AG08395 (cell line): ENCODE results near the gene ZW10.

ENCODE experiments used
- DNase-seq: peaks from one replicate; pipeline ENCODE4 v3.0.0; 2012; ENCODE audit warnings: mixed read lengths, low spot score

The ZW10 gene

GRCh38 chr11:113697756-113698407, 75.6 kb downstream of the ZW10 start:
- DNase-seq, result no peak

- DNase-seq, result no peak
Observed at GRCh38 chr11:113697111-113697510, 76.4 kb downstream of the ZW10 start.

GRCh38 chr11:113695207-113695606, 78.3 kb downstream of the ZW10 start:
- no peak for DNase-seq

GRCh38 chr11:113694390-113694789, 79.1 kb downstream of the ZW10 start:
- DNase-seq, result no peak

GRCh38 chr11:113693030-113693429, 80.5 kb downstream of the ZW10 start:
- no peak for DNase-seq

GRCh38 chr11:113690619-113691569, 82.6 kb downstream of the ZW10 start:
- DNase-seq, result peak; percentile 82

GRCh38 chr11:113689768-113690618, 83.5 kb downstream of the ZW10 start:
- DNase-seq, result no peak

- no peak for DNase-seq
Observed at GRCh38 chr11:113685654-113686359, 87.7 kb downstream of the ZW10 start.

- DNase-seq, result no peak
Observed at GRCh38 chr11:113684496-113684895, 89.0 kb downstream of the ZW10 start.

GRCh38 chr11:113683481-113684046, 89.9 kb downstream of the ZW10 start:
- no peak for DNase-seq
